GM19468 (cell line): ENCODE data around the gene POMGNT2.
"Not testable (repeated sequence)": the region's sequence is repeated elsewhere in the genome, so short reads cannot be mapped to it uniquely, and the experiment has no call there.

Experiments used
- ATAC-seq: cut with Tn5 transposase; IDR thresholded peaks from one replicate; pipeline ENCODE4 v1.9.1; 2021; ENCODE audit warnings: mild to moderate bottlenecking, moderate library complexity, moderate number of reproducible peaks; ENCODE audit not compliant: unreplicated experiment; ENCODE audit errors: extremely low read depth

The POMGNT2 gene

GRCh38 chr3:43077261-43077660 lies 28.6 kb downstream of the POMGNT2 start:
- no peak for ATAC-seq

GRCh38 chr3:43076857-43077256 lies 29.0 kb downstream of the POMGNT2 start:
- ATAC-seq = no peak

GRCh38 chr3:43075904-43076661 lies 29.8 kb downstream of the POMGNT2 start:
- ATAC-seq = no peak

- no peak for ATAC-seq
Measured at GRCh38 chr3:43074901-43075689, 30.8 kb downstream of the POMGNT2 start.

- no peak for ATAC-seq
Measured at GRCh38 chr3:43074482-43074881, 31.4 kb downstream of the POMGNT2 start.

GRCh38 chr3:43073836-43074220 lies 32.1 kb downstream of the POMGNT2 start:
- no peak for ATAC-seq

GRCh38 chr3:43073116-43073835 lies 32.6 kb downstream of the POMGNT2 start:
- no peak for ATAC-seq

GRCh38 chr3:43072361-43072760 lies 33.5 kb downstream of the POMGNT2 start:
- ATAC-seq = no peak

- no peak for ATAC-seq
Measured at GRCh38 chr3:43071313-43071893, 34.5 kb downstream of the POMGNT2 start.

- not testable (repeated sequence) for ATAC-seq
Measured at GRCh38 chr3:43070670-43071069, 35.2 kb downstream of the POMGNT2 start.

- no peak for ATAC-seq
Measured at GRCh38 chr3:43063114-43063513, 42.8 kb downstream of the POMGNT2 start.

- no peak for ATAC-seq
Measured at GRCh38 chr3:43062564-43063040, 43.3 kb downstream of the POMGNT2 start.

GRCh38 chr3:43062040-43062563 lies 43.8 kb downstream of the POMGNT2 start:
- no peak for ATAC-seq

- no peak for ATAC-seq
Measured at GRCh38 chr3:43061101-43061895, 44.6 kb downstream of the POMGNT2 start.

- ATAC-seq = no peak
Measured at GRCh38 chr3:43059456-43059855, 46.4 kb downstream of the POMGNT2 start.

- no peak for ATAC-seq
Measured at GRCh38 chr3:43055806-43056770, 49.8 kb downstream of the POMGNT2 start.

- ATAC-seq = no peak
Measured at GRCh38 chr3:43055393-43055792, 50.5 kb downstream of the POMGNT2 start.

GRCh38 chr3:43054754-43055153 lies 51.1 kb downstream of the POMGNT2 start:
- no peak for ATAC-seq
